SK-N-SH (cell line): ENCODE data around the gene LRRFIP2. TPM values are rescaled to one million over a fixed set of nuclear protein-coding genes. Genes with fewer than 3 reads are reported as not detected.

Source experiments
- CTCF ChIA-PET: fragments of 300-600, 350-600 bp; formaldehyde crosslinking; extraction: SDS; loops from one replicate; lab custom pipeline; 2021; lab: Yijun Ruan, JAX
- POLR2A ChIA-PET: fragments of 350-600 bp; sonication (Branson Sonifier 250); formaldehyde crosslinking; extraction: SDS; loops from one replicate; lab custom pipeline; 2020; ENCODE audit warnings: antibody characterized with exemption, inconsistent platforms; lab: Yijun Ruan, JAX
- DNase-seq: peaks from one replicate; pipeline ENCODE4 v3.0.0; 2012
- H2AFZ ChIP-seq: fragments of 200-600 bp; sonication (generic); 2 replicates; pipeline ENCODE4 v1.8.1; 2016; ENCODE audit warnings: antibody characterized with exemption, mild to moderate bottlenecking, low read depth
- H3F3A ChIP-seq: fragments of 200-600 bp; sonication (generic); replicated peaks from 2 replicates; pipeline ENCODE3; 2016; ENCODE audit warnings: antibody characterized with exemption, mild to moderate bottlenecking; ENCODE audit not compliant: insufficient read depth
- H3K27ac ChIP-seq, 2 experiments: fragments of 200-500 bp in 1 of 2; fragments of 200-600 bp in 1 of 2; sonication (Bioruptor generic) in 1 of 2; sonication (generic), shearing (Covaris generic) in 1 of 2; 2 replicates each; pipeline versions ENCODE4 v1.5.1 to v1.6.1; 2014 to 2016; ENCODE audit warnings: low read depth in 2 of 2, inconsistent platforms in 1 of 2, low read length in 1 of 2, mild to moderate bottlenecking in 1 of 2, mixed read lengths in 1 of 2
- H3K27me3 ChIP-seq: fragments of 200-600 bp; sonication (generic), shearing (Covaris generic); 2 replicates; pipeline ENCODE4 v1.6.1; 2016; ENCODE audit warnings: mixed run types; ENCODE audit not compliant: insufficient read depth
- H3K36me3 ChIP-seq, 2 experiments: fragments of 200-500 bp in 1 of 2; fragments of 200-600 bp in 1 of 2; sonication (Bioruptor generic) in 1 of 2; sonication (generic) in 1 of 2; replicated peaks in 1 of 2; 2 replicates each; pipeline versions ENCODE3 to v1.5.1; 2014 to 2016; ENCODE audit warnings: low read length in 1 of 2, mild to moderate bottlenecking in 1 of 2; ENCODE audit not compliant: insufficient read depth in 2 of 2, control insufficient read depth in 1 of 2
- H3K4me1 ChIP-seq, 2 experiments: fragments of 200-500 bp in 1 of 2; fragments of 200-600 bp in 1 of 2; sonication (Bioruptor generic) in 1 of 2; sonication (generic), shearing (Covaris generic) in 1 of 2; 2 replicates each; pipeline versions ENCODE4 v1.5.1 to v1.6.1; 2014 to 2016; ENCODE audit warnings: low read depth in 1 of 2, low read length in 1 of 2, mixed run types in 1 of 2; ENCODE audit not compliant: insufficient read depth in 2 of 2, control insufficient read depth in 1 of 2
- H3K4me2 ChIP-seq: fragments of 200-600 bp; sonication (generic), shearing (Covaris generic); 2 replicates; pipeline ENCODE4 v1.6.1; 2017; ENCODE audit warnings: mixed run types
- H3K4me3 ChIP-seq, 2 experiments: fragments of 200-500 bp in 1 of 2; fragments of 200-600 bp in 1 of 2; sonication (Bioruptor generic) in 1 of 2; sonication (generic), shearing (Covaris generic) in 1 of 2; 2 replicates each; pipeline versions ENCODE4 v1.5.1 to v1.8.1; 2014 to 2016; ENCODE audit warnings: low read depth in 2 of 2, inconsistent platforms in 1 of 2, low read length in 1 of 2, mild to moderate bottlenecking in 1 of 2, mixed read lengths in 1 of 2, moderate library complexity in 1 of 2
- H3K79me2 ChIP-seq: fragments of 200-600 bp; sonication (generic); 2 replicates; pipeline ENCODE4 v1.8.1; 2017; ENCODE audit warnings: mild to moderate bottlenecking; ENCODE audit not compliant: insufficient read depth
- H3K9ac ChIP-seq: fragments of 200-600 bp; sonication (generic); 2 replicates; pipeline ENCODE4 v1.6.1; 2017; ENCODE audit warnings: mixed run types
- H3K9me2 ChIP-seq: fragments of 200-600 bp; sonication (generic); 2 replicates; pipeline ENCODE4 v1.6.1; 2017; ENCODE audit warnings: mixed run types
- H3K9me3 ChIP-seq: fragments of 200-600 bp; sonication (generic); 2 replicates; pipeline ENCODE4 v1.6.1; 2017; ENCODE audit warnings: mixed run types, mild to moderate bottlenecking, moderate library complexity
- H4K20me1 ChIP-seq: fragments of 200-600 bp; sonication (generic); 2 replicates; pipeline ENCODE4 v1.6.1; 2017; ENCODE audit warnings: mild to moderate bottlenecking, mixed run types; ENCODE audit not compliant: insufficient read depth
- CTCF ChIP-seq: fragments of 200-600 bp; sonication (generic); IDR thresholded peaks from 2 replicates; pipeline ENCODE4 v1.6.1; 2017; ENCODE audit warnings: antibody characterized with exemption, mild to moderate bottlenecking, moderate library complexity
- ELF1 ChIP-seq: IDR thresholded peaks from 2 replicates; pipeline ENCODE4 v1.4.0; 2012
- EP300 ChIP-seq, 2 experiments: IDR thresholded peaks; 2 replicates each; pipeline versions ENCODE4 v1.4.0 to v1.6.1; 2012; ENCODE audit warnings: borderline replicate concordance in 1 of 2, low read depth in 1 of 2, low read length in 1 of 2
- EZH2phosphoT487 ChIP-seq: fragments of 200-600 bp; sonication (generic); IDR thresholded peaks from 2 replicates; pipeline ENCODE4 v1.6.1; 2017; ENCODE audit warnings: low read depth, mixed run types, mild to moderate bottlenecking, antibody characterized with exemption, moderate library complexity, borderline replicate concordance
- POLR2AphosphoS5 ChIP-seq: IDR thresholded peaks from 2 replicates; pipeline ENCODE4 v1.6.1; 2012; ENCODE audit warnings: low read depth, low read length
- RFX5 ChIP-seq: IDR thresholded peaks from 2 replicates; pipeline ENCODE4 v1.6.1; 2012; ENCODE audit warnings: mild to moderate bottlenecking, improper control_type of control experiment, low read length
- TAF1 ChIP-seq: IDR thresholded peaks from 2 replicates; pipeline ENCODE4 v1.6.1; 2012; ENCODE audit warnings: low read depth, mild to moderate bottlenecking, low read length, moderate library complexity, borderline replicate concordance
- USF2 ChIP-seq: fragments of 150-350 bp; IDR thresholded peaks from 2 replicates; pipeline ENCODE4 v1.6.1; 2017; ENCODE audit warnings: antibody characterized with exemption, low read length, low read depth, borderline replicate concordance
- WGBS: methylation state at CpG from one replicate; pipeline ENCODE4 v1.1.6; 2017; ENCODE audit warnings: low lambda C conversion rate; 5-methylcytosine and 5-hydroxymethylcytosine counted together
- polyA plus RNA-seq, 3 experiments: library from polyadenylated mRNA; depleted of rRNA; stranded (reverse); fragments of >200 nt; gene quantifications; 2 replicates each; pipeline ENCODE4 v1.2.3, GENCODE V29; 2012
- TF ChIP-seq, protein P1 (sequence below): IDR thresholded peaks from 2 replicates; pipeline ENCODE4 v1.4.0; 2012; ENCODE audit warnings: low read depth, borderline replicate concordance

LRRFIP2 gene
- polyA plus RNA-seq, 1 of the 3 experiments (the other 2 are of a cell fraction): 27.2 TPM

DNA sequence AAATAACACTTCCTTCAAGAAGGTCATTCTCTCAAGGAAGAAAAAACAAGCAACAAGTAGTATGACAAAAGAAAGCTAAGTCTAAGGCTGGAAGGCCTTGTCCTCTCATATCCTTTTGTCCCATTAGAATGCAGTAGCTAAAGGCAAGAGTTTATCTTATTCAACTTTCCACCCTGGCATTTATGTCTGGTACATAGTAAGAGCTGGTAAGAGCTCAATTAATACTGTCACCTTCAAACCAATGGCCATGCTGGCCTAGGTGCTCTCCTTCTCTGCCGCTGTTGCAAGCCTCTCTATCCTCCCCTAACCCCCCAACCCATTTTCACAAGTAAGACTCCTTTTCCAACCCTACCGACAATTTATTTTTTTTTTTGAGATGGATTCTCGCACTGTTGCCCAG lies 81.9 kb downstream of the LRRFIP2 start:
- CTCF ChIA-PET: no interaction called here

More for the DNA sequence above, 81.9 kb downstream of the LRRFIP2 start:
- peaks cover 36% of the 10 kb centered on the region; the same call in 1 of the 2 replicates for H3K79me2 ChIP-seq
- 98% methylated on average over 3 of the region's 3 CpGs for WGBS
- H2AFZ ChIP-seq: no peak overlapping the region
- no peaks in the 10 kb centered on the region for H3K27me3 ChIP-seq
- peaks cover 0 to 39% of the 10 kb centered on the region in 2 experiments; a peak in 3 of 4 replicates for H3K4me1 ChIP-seq
- TF ChIP-seq CTCF (no peak), EZH2phosphoT487 (no peak), USF2 (no peak), TAF1 (no peak), ELF1 (no peak), RFX5 (no peak), EP300 (IDR thresholded peaks at IDR 0.05; ENCODE audit: borderline replicate concordance in 1 of 2, low read depth in 1 of 2, low read length in 1 of 2) (no peak), POLR2AphosphoS5 (no peak)
- TF ChIP-seq, protein P1, sequence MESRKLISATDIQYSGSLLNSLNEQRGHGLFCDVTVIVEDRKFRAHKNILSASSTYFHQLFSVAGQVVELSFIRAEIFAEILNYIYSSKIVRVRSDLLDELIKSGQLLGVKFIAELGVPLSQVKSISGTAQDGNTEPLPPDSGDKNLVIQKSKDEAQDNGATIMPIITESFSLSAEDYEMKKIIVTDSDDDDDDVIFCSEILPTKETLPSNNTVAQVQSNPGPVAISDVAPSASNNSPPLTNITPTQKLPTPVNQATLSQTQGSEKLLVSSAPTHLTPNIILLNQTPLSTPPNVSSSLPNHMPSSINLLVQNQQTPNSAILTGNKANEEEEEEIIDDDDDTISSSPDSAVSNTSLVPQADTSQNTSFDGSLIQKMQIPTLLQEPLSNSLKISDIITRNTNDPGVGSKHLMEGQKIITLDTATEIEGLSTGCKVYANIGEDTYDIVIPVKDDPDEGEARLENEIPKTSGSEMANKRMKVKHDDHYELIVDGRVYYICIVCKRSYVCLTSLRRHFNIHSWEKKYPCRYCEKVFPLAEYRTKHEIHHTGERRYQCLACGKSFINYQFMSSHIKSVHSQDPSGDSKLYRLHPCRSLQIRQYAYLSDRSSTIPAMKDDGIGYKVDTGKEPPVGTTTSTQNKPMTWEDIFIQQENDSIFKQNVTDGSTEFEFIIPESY: no peak
- no peaks in the 10 kb centered on the region for H3K9me2 ChIP-seq
- DNase-seq: no peak
- H3K4me2 ChIP-seq: no peak overlapping the region
- H3K4me3 ChIP-seq: no peak overlapping the region
- H3K27ac ChIP-seq: peak overlapping the region in 1 of 2 experiments; percentile 98; a peak in 1 of 4 replicates
- H3F3A ChIP-seq: peaks cover 38% of the 10 kb centered on the region
- no peak overlapping the region for H3K9ac ChIP-seq
- no peaks in the 10 kb centered on the region for H4K20me1 ChIP-seq
- H3K36me3 ChIP-seq: peaks cover 5 to 49% of the 10 kb centered on the region in 2 experiments
- H3K9me3 ChIP-seq: no peaks in the 10 kb centered on the region
- POLR2A ChIA-PET: no interaction called here
